Stimulated activated CD8-positive, alpha-beta memory T cell treated with anti-CD3 and anti-CD28 coated beads, Interleukin-4, amount 100 ng/mL, for 48 hours (primary cell): Measurements from ENCODE around the gene XYLT2.
"Not testable (repeated sequence)": the region's sequence is repeated elsewhere in the genome, so short reads cannot be mapped to it uniquely, and the experiment has no call there.

Experiments
- DNase-seq: peaks from one replicate; pipeline ENCODE4 v3.0.0-alpha.2; 2020

The XYLT2 gene

DNA sequence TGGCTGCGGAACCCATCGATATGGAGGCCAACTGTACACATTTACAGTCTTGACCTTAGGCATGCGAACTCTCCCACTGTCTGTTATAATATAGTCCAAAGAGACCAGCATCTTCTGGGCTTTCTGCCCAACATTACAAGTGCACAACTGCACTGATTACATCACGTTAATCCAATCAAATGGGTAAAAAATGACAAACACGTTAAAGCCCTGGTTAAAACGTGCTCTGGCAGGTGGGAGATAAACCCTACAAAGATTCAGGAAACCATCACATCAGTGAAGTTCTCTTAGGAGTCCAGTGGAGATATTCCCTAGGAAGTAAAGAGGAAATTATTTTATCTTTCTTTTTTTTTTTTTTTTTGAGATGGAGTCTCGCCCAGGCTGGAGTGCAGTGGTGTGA is 23.7 kb upstream of the XYLT2 start:
- no peak for DNase-seq

DNA sequence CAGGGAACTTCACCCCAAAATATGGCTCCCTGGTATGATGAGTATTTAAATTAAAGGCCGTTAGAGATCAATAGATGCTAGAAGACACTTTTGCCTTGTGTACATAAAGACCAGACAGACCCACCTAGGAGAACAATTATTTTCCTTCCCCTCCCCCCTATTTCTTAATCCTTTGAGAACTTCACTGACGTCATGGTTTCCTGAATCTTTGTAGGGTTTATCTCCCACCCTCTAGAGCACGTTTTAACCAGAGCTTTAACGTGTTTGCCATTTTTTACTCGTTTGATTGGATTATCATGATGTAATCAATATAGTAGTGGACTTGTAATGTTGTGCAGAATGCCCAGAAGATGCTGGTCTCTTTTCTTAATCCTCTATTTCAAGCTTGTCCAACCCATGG is 22.9 kb upstream of the XYLT2 start:
- no peak for DNase-seq

DNA sequence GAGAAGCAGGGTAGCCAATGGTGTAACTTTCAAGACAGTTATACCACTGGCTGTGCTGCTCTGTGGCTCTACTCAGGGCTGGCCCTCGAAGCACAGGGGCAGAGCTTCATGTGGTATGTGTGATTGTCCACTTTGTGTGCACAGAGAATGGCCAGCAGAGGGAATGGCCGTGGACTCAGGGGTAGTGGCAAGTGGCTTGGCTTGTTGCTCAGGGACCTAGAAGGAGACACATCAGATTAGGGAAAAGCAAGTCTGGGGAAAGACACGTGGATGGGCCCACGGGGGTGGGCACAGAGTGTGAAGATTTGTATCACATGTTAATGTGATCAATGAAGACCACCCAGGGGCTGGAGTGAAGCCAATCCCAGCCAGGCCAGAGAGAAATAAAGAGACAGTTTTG is 20.0 kb upstream of the XYLT2 start:
- no peak for DNase-seq

DNA sequence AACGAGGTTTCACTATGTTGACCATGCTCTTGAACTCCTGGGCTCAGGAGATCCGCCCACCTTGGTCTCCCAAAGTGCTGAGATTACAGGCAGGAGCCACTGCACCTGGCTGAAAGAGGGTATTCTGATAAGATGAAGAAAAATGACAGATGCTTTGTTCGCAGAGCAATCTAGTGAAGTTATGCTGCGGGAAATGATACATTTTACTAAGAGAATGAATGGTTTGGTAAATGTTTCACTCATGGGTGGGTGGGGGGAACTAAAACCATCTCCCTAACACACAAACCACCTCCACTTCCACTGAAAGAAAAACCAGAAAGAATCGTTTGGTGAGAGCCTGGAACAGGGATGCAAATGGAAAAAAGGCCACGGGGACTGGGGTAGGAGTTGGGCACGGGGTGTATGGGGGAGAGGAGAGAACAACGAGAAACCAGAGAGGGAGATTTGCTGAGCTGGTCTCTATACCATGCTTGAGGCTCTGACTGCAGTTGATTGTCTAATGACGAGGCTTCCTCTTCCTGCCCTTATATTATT is 19.0 kb upstream of the XYLT2 start:
- no peak for DNase-seq

DNA sequence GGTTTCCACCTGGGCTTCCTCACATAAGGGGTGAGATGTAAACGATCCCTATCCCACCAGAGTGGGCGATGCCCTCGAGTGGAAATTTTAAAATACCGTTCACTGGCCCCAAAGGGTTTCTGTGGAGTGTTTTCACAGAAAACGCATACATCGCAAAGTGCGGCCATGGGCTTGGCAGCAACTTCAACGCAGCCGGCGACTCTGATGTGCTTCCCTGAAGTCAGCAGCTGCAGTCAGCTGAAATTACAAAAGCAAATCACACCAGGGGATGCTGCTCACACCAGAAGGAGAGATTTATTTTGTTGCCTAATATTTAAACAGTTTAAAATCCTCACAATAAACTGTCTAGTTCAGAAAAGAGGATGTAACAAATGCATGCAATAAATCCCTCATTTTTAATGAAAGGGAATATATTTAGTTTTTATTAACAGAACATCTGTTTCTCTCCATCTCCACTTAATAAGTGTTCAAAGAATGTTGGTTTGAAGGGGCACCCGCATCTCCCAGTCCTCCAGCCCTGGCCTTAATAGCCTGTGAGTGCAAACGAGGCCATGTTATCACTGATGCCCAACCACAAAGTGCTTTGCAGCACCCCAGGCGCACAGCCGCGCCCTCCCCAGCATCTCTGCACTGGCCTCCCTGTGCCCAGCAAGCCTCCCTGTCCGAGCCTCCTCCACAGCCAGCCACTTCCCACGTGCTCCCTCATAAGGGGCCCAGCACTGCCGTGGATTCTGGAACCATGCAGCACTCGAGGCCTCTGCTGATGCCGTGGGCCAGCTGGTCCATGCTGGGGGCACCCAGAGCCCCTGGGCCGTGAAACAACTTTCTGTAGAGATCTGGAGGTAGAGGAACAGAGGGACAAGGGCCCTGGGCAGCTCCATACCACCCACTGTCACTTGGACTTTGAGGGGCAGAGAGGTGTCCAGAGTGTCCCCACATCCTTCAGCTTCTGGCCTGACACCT is 17.3 kb upstream of the XYLT2 start:
- DNase-seq = no peak

DNA sequence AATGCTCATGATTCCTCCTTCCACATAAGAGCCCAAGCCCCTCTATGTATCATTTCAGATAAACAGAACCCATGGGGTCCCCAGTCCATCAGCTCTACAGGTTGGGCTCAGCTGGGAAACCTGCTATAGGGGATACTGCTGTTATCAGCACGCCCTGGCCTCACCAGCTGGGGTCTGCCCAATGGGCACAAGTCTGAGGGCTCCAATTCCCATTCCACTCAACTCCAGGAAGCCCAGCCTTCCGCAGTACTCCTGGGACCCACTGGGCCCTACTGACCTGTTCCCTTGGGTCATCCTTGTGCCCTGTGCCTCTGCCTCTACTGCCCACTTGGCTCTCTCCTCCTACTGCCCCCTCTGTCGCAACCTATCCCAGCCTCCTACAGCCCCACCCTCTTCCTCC is 16.2 kb upstream of the XYLT2 start:
- DNase-seq = no peak

DNA sequence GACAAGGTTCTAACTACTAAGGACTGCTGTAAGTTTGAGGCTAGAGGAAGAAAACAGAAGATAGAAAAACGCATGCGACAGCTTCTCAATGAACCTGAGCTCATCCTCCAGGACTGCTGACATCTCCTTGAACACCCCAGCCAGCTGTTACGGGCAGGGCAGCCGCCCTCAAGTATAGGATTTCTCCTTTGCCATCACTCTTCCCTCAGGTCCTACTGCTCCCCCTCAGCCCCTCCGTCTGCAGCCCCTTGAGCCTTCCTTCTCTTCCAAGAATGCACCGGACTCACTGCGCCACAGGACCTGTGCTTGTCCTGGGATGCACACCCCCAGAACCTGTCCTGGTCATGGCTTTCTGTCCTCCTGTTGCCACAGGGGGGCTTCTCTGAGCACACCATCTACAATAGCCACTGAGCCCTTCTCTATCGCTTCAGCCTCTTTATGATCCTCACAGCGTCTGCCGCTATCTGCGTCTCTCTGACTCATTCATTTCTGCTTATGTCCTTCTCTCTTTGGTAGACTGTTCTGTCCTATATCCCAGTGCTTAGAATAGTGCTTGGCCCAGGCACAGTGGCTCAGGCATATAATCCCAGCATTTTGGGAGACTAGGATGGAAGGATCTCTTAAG is 15.7 kb upstream of the XYLT2 start:
- DNase-seq = no peak

DNA sequence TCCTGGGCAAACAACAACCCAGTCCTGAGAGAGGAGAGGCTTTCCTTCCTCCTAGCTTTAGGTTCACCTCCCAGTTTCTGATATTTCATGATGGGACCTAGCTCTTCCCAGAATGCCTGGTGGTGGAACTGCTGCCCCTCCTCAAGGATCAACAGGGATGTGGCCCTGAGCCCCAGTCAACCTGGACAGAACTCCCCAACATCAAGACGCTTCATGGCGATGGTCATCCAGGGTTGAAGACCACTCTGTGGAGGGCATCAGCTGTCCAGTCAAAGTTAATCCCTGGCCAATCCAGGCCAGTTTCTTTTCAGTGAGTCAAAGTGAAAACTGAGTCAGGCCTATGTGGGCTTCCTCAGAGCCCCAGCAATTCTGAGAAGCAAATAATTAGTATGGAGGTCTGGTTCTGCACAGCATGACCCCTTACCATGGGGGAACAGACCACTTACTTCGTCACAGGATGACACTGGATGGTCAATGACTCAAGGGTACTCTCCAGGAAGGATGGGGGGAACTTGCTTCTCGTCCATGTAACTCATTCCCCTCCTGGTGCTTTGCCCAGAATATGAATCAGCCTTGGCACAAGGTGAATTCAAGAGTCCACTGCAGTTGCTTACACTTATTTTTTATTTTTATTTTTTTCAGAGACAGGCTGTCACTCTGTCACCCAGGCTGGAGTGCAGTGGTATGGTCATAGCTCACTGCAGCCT is 14.7 kb upstream of the XYLT2 start:
- peak; percentile 47 for DNase-seq

DNA sequence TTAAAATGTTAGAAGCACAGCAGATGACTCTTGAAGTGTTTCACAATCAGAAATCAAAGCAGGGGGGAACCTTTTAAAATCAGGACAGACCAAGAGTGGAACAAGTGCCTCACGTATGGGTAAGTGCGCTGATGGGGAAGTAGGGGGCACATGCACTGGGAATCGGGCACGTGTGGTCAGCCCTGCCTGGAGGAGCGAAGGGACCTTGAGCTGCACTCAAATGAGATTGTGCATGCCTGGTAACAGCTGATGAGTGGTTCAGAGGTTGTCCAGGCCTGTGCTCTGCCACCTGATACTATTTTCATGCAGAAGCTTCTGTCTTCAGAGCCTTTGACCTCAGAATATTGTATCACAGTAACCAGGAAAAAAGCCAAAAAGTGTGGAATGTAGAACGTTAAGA is 13.7 kb upstream of the XYLT2 start:
- DNase-seq = no peak

DNA sequence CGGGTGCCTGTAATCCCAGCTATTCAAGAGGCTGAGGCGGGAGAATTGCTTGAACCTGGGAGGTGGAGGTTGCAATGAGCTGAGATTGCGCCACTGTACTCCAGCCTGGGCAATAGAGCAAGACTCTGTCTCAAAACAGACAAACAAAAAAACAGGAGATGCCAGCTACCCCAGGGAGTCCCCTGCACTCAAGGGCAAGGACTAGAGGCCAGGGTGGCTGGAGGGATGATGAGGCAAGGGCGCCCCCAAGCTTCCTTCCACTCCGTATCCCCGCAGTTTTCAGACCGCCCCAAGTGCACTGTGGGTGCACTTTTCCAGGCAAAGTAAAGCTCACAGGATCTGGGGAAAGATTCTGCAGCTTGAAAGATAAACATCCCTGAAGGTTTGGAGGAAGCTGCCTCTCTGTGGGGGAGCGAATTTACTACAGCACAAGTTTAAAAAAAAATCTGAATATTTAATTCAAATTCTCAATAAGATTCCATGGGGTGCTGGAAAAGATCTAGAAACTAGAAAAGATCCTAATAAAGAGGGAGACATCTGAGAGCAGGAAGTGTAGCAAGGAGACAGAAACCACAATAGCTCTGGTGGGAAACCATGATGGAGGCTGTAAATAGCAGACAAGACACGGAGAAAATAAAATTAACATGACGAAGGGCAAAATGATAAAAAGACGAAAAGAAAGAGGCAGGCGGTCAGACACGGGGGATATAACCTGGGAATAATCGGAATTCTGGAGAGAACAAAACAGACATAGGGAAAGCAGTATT is 12.5 kb upstream of the XYLT2 start:
- DNase-seq = not testable (repeated sequence)

DNA sequence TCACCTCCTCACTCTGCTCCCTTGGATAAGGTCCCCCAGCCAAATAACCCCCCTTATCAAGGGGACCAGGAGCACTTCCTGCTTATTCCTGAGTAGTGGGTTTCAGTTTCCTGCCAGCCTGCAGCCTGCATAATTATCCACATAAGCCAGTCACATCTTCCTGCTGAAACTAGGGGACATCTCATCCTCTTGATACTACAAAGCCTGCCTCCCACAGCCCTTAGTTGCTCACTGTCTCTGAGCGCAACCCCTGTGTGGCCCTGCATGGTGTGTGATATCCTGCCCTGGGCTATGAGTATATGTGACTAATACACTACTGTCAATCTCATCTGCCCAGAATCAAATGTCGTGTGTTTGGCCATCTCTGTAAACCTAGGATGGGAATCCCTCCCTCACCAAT is 8.0 kb upstream of the XYLT2 start:
- DNase-seq = no peak

DNA sequence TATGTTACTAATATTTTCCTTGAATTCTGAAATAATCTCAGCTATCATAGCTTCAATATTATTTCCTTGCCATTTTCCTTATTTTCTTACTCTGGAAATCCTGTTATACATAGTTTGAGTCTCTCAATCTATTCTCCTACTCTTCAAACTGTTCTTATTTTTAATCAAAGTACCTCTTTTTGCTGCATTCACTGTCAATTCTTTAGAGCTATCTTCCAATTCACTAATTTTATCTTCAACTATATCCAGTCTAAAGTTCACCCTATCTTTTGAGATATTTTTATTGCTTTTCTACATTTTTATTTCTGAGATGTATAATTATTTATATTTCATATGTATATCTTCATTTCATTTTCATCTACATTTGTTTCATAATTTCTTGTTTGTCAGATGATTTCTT is 7.3 kb upstream of the XYLT2 start:
- no peak for DNase-seq

DNA sequence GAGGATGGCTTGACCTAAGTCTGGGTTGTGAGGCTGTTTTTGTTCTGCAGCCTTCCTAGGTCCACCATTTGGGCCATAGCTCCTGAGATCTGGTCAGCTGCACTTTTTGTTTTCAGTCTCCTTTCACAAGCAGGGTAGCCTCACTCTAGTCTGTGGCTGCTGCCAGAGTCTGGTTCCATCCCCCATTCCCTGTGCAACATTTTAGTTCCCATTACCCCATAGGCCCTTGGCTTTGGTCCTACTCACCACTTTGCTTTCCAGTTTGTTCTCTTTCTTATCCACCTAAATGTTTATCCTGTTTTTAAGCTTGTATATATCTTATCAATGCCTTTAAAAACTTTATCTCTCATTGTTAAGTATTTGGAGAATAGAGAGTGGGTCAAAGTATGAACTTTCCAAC is 6.5 kb upstream of the XYLT2 start:
- DNase-seq = no peak

DNA sequence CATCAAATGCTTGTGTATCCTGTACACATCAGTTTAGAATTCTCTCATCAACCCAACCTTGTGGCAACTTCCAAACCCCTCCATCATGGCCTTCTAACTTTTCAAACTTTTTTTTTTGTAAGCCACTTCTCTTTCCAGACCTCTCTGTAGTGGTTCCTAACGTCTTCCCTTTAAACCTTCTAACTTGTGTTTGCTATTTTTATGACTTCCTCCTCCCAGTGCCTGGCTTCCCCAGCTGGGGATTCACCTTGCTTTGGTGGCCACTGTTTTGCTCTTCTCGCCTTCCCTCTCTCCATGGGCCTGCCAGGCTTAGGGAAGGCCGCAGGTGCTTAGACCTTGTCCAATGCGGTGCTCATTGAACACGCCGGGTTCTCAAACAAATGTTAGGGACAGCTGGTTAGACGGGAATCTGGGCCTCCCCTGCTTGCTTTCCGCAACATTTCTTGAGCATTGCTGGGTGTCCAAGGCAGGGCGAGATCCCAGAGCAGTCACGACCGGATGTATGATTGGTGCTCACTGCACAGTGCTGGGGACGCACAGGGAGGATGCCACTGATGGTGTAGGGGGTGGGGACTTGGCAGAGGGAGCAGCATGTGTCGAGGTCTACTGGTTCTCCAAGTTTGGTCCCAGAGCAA is 1.1 kb upstream of the XYLT2 start:
- no peak for DNase-seq

DNA sequence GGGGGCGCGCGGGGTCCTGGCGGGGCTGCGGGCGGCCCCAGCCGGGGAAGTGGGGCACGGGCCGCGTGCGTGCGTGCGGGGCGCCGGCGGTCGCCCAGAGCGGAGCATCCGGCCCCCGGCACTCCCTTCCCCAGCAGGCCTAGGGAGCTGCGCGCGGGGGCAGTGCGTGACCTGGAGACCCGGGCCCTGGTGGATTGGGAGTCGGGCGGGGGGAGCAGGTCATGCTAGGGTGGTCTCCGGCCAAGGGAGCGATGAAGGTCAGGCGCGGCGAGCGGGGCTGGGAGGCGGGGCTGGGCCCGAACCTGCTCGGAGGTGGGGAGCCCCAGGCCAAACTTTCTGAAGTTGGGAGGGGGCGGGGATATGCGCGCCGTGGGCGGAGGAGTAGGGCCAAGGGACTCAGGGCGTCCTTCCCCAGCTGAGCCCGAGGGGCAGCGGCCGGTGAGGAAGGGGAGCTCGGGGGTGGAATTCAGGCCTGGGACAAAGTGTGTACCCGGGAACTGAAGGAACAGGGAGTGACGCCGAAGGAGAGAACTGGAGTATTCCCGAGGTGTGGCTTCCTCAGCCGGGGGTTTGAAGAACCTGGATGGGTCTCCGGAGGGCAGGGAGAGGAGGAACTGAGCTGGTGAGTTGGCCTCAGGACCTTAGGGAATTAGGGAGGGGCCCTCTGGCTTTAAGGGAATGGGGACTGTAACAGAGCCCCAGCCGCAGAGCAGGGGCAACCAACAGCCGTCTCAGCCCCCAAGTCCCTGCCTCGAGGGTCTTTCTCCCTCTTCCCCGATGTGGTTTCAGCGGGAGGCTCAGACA is 589 bp downstream of the XYLT2 start:
- DNase-seq = peak; percentile 70

DNA sequence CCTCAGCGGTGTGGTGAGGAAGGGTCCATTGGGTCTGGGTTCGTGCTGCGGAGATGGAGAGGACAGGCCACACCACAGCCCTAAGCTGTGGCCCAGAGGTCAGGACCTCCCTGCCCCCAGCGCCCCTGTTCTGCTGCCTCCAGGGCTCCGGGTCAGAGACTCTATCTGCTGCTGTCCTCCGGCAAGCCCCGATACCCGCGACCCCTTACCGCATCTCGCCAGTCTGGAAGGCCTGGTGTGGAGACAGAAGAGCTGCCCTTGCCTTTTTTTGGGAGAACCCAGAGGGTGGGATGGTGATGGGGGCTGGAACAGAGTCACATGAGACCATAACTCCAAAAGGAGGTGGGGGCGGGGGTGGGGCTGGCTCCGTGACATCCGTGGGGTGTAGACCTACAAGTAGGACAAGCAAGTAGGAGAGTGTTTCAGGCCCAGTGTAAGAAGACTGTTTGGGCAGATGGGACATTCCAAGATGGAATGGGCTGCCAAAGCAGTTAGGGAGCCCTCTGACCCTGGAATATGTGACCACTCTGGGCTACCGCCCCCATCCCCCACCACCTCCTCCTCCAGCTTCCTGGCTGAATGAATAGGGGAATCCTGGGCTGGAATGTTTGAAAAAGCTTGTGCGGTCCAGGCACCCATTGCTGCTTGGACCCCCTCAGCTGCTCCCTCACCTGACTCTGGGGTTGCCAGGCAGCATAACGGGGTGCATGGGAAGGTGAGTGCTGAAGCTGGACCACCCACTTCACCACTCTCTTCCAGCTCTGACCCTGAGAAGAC is 1.4 kb downstream of the XYLT2 start:
- DNase-seq = no peak

DNA sequence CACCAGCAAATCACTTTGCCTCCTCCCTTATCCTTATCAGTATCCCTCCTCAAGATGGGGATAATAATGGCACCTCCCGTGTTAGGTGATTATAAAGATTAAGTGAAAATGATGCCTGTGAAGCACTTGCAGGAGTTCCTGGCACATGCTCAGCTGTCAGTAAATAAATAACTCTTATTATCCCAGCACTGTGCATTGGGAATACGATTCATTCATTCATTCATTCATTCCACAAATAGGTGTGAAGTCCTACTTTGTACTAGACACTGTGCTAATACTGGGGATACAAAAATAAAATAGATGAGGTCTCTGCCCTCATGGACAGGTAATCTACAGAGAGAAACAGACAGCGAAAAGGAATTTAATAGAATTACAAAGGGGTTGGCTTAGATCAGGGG is 2.0 kb downstream of the XYLT2 start:
- no peak for DNase-seq

DNA sequence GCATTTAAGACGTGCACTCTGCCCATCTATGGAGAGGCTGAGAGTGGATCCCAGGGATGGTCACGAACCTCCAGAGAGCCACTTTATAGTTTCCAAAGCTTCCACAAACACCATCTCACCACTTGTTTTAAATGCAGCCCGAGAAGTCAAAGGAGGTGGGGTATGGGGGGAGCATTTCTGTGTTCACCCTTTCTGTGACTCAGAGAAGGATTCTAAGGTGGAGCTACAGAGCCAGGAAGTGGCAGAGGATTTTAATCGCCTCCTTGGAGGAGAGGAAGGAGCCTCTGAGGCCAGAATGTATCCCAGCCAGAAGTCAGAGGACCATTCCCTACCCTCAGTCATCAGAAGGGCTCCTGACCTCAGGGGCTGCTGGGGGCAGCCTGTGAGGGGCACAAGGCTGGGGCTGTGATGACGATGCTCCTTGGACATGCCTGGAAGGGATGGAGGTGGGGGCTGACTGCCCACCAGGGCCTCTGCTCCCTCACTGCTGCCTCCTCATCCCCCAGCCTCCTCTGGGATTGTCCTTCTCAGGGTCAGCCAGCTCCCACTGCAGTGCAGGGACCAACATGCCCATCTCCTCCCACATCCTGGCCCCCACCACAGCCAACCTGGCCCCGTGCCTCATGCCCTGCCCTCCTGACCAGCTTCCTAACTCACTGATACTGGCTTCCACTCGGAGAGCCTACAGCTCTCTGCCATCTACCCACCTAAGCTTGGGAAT is 2.8 kb downstream of the XYLT2 start:
- no peak for DNase-seq

DNA sequence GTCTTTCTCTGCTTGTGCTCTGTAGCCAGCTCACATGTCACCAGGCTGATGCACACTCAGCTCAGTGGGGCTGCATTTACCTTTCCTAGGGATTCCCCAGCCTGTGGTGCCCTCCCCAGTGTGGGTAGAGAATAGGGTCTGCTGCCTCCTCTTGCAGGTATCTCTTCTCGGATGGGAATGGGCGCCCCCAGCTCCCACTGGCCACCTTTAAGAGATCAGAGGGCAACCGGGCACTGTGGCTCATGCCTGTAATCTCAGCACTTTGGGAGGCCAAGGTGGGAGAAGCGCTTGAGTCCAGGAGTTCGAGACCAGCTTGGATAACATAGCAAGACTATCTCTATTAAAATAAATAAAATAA is 3.3 kb downstream of the XYLT2 start:
- no peak for DNase-seq

DNA sequence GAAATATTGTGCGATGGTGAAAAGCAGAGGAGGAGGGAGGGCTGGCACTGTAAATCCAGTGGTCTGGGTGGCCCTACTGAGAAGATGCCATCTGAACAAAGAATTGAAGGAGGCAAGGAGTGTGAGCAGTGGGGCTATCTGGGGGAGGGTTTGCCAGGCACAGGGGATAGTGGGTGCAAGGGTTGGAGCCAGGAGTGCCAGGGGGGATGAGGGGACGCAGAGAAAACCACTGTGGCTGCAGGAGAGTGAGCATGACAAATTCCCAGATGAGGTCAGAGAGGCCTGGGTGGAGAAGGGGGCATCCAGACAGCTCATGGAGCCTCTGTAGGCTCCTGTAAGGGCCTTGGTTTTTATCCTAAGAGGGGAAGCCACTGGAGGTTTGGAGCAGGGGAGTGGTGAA is 4.8 kb downstream of the XYLT2 start:
- peak; percentile 22 for DNase-seq
